Lung (tissue), 12 donors: Measurements from ENCODE around the gene COLQ. TPM values are rescaled to one million over a fixed set of nuclear protein-coding genes. Genes with fewer than 3 reads are reported as not detected.

ENCODE experiments used
- ATAC-seq: fragments of 200-7000 bp; cut with Tn5 transposase; one replicate; pipeline ENCODE4 v1.9.1; 2020; ENCODE audit warnings: moderate number of reproducible peaks; ENCODE audit not compliant: insufficient read depth, low FRiP score
- DNase-seq, 3 donors: peaks; one replicate each; pipeline ENCODE4 v3.0.0-alpha.2; 2013 to 2017
- H3K27ac ChIP-seq, 2 donors: one replicate each; pipeline ENCODE4 v1.5.1; 2013; ENCODE audit warnings: mild to moderate bottlenecking in 2 of 2, moderate library complexity in 2 of 2, control low read depth in 1 of 2, inconsistent platforms in 1 of 2, low read depth in 1 of 2, low read length in 1 of 2
- H3K27me3 ChIP-seq, 3 donors: one replicate each; pipeline ENCODE4 v1.5.1; 2013; ENCODE audit warnings: low read length in 2 of 3; ENCODE audit not compliant: control insufficient read depth in 3 of 3, insufficient read depth in 3 of 3
- H3K36me3 ChIP-seq, 4 donors: one replicate each; pipeline ENCODE4 v1.5.1; 2013; ENCODE audit warnings: low read length in 4 of 4, mild to moderate bottlenecking in 1 of 4, moderate library complexity in 1 of 4; ENCODE audit not compliant: control insufficient read depth in 4 of 4, insufficient read depth in 4 of 4
- H3K4me1 ChIP-seq, 5 donors: one replicate each; pipeline ENCODE4 v1.5.1; 2013; ENCODE audit warnings: low read length in 5 of 5, mild to moderate bottlenecking in 2 of 5, moderate library complexity in 1 of 5; ENCODE audit not compliant: control insufficient read depth in 5 of 5, insufficient read depth in 5 of 5
- H3K4me3 ChIP-seq: one replicate; pipeline ENCODE4 v1.5.1; 2013; ENCODE audit warnings: mild to moderate bottlenecking, control low read depth, moderate library complexity
- H3K9ac ChIP-seq, 2 donors: one replicate each; pipeline ENCODE4 v1.5.1; 2013; ENCODE audit warnings: low read length in 2 of 2, control low read depth in 1 of 2; ENCODE audit not compliant: insufficient read depth in 1 of 2
- H3K9me3 ChIP-seq, 4 donors: one replicate each; pipeline ENCODE4 v1.5.1; 2013; ENCODE audit warnings: low read length in 3 of 4, mild to moderate bottlenecking in 1 of 4, moderate library complexity in 1 of 4; ENCODE audit not compliant: control insufficient read depth in 4 of 4, insufficient read depth in 3 of 4
- CTCF ChIP-seq: IDR thresholded peaks from 2 replicates; pipeline ENCODE4 v1.5.1; 2012; ENCODE audit warnings: mild to moderate bottlenecking; ENCODE audit errors: control extremely low read depth, extremely low read depth
- WGBS, 2 donors: extraction: QIAGEN DNeasy Blood & Tissue Kit; methylation state at CpG; one replicate each; pipeline ENCODE4 v1.1.7; 2013; 5-methylcytosine and 5-hydroxymethylcytosine counted together
- polyA plus RNA-seq, 2 donors: library from polyadenylated mRNA; stranded (reverse); fragments of 200-250 nt; gene quantifications; one replicate each; pipeline ENCODE4 v1.2.1, GENCODE V29; 2013
- total RNA-seq, 2 donors: library from RNA; depleted of rRNA in 1 of 2; stranded (reverse); fragments of >200 nt in 1 of 2; gene quantifications; one replicate each; pipeline ENCODE4 v1.2.1, GENCODE V29; 2014 to 2021
- donor health status: control.
- donor health status: control.
- donor health status: Bipolar disorder and iron deficiency.
- donor health status: healthy.
- donor health status: DM: yes; HTN: yes; CAD: no.

Gene COLQ
- total and polyA plus RNA-seq, 4 donors: 0.90 to 5.1 (median 1.9) TPM

- H3K27ac ChIP-seq: no peak overlapping the region
- H3K9me3 ChIP-seq: no peaks in the 10 kb centered on the region
- H3K27me3 ChIP-seq: no peaks in the 10 kb centered on the region
- no peak overlapping the region for H3K9ac ChIP-seq
- TF ChIP-seq CTCF: no peak
- H3K4me3 ChIP-seq: no peak overlapping the region
- no peak for DNase-seq
- no peak for ATAC-seq
- H3K36me3 ChIP-seq: no peaks in the 10 kb centered on the region
- peaks cover 0 to 11% (median 2%) of the 10 kb centered on the region in 5 donors for H3K4me1 ChIP-seq
- 93 to 94% methylated on average over 5 of the region's 5 CpGs for WGBS, 2 donors
These were observed 28.1 kb downstream of the COLQ start for GRCh38 chr3:15493436-15493835.

GRCh38 chr3:15492847-15493360 lies 28.6 kb downstream of the COLQ start:
- no peak overlapping the region for H3K27ac ChIP-seq
- TF ChIP-seq CTCF: no peak
- H3K27me3 ChIP-seq: no peaks in the 10 kb centered on the region
- no peaks in the 10 kb centered on the region for H3K36me3 ChIP-seq
- no peaks in the 10 kb centered on the region for H3K9me3 ChIP-seq
- peaks cover 0 to 11% (median 0%) of the 10 kb centered on the region in 5 donors for H3K4me1 ChIP-seq
- H3K9ac ChIP-seq: no peak overlapping the region
- no peak for ATAC-seq
- no peak for DNase-seq
- WGBS, 2 donors: 91 to 92% methylated on average over 4 of the region's 4 CpGs
- no peak overlapping the region for H3K4me3 ChIP-seq

- WGBS, 2 donors: 96% methylated on average over 8 of the region's 8 CpGs
- DNase-seq (no peak), ATAC-seq (no peak)
- no peaks in the 10 kb centered on the region for H3K9me3 ChIP-seq
- no peak overlapping the region for H3K27ac ChIP-seq
- no peaks in the 10 kb centered on the region for H3K27me3 ChIP-seq
- H3K9ac ChIP-seq: no peak overlapping the region
- no peak for TF ChIP-seq CTCF
- H3K4me3 ChIP-seq: no peak overlapping the region
- no peaks in the 10 kb centered on the region for H3K36me3 ChIP-seq
- H3K4me1 ChIP-seq: peaks cover 0 to 11% (median 0%) of the 10 kb centered on the region in 5 donors
These were observed 30.4 kb downstream of the COLQ start for GRCh38 chr3:15491143-15491542.

GRCh38 chr3:15490158-15490557 lies 31.3 kb downstream of the COLQ start:
- no peaks in the 10 kb centered on the region for H3K9me3 ChIP-seq
- no peaks in the 10 kb centered on the region for H3K36me3 ChIP-seq
- TF ChIP-seq CTCF: no peak
- WGBS, 2 donors: 85 to 96% methylated on average over 2 of the region's 2 CpGs
- no peak overlapping the region for H3K27ac ChIP-seq
- DNase-seq (no peak), ATAC-seq (no peak)
- no peak overlapping the region for H3K4me3 ChIP-seq
- no peaks in the 10 kb centered on the region for H3K27me3 ChIP-seq
- H3K9ac ChIP-seq: no peak overlapping the region
- H3K4me1 ChIP-seq: peaks cover 0 to 1% (median 0%) of the 10 kb centered on the region in 5 donors
